Astrocyte of the spinal cord (primary cell): Measurements from ENCODE around the gene ATAD3C.
"Not testable (repeated sequence)": the region's sequence is repeated elsewhere in the genome, so short reads cannot be mapped to it uniquely, and the experiment has no call there.

Experiments used
- DNase-seq: peaks from one replicate; pipeline ENCODE4 v3.0.0; 2011; ENCODE audit warnings: low read depth, low spot score
- H3K4me3 ChIP-seq: 2 replicates; pipeline ENCODE4 v1.5.1; 2011; ENCODE audit warnings: low read depth, mild to moderate bottlenecking, low read length, moderate library complexity
- in situ Hi-C: cut with HindIII; loops from 2 replicates; pipeline ENCODE4 v1.10.0; 2017; ENCODE audit warnings: low sequenced_read_pairs
- TF ChIP-seq, protein P1 (sequence below): IDR thresholded peaks from 2 replicates; pipeline ENCODE4 v1.5.1; 2012; ENCODE audit warnings: low read depth, mild to moderate bottlenecking, low read length, inconsistent platforms

The ATAD3C gene

DNA sequence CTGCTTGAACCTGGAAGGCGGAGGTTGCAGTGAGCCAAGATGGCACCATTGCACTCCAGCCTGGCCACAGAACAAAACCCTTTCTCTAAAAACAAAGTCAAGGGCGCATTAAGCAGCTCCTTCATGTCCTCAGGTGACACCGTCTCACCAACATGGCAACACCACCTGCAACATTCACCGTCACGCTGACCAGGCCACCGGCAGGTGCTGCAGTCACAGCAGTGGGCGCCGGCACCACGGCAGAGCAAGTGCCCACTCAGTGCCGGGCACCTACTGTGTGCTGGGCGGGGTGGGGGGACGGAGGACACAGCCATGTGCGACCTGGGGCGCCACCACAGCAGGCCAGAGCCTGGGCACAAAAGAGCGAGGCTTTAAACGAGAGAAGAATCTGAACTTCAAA lies 34.2 kb downstream of the ATAD3C start:
- TF ChIP-seq, protein P1, sequence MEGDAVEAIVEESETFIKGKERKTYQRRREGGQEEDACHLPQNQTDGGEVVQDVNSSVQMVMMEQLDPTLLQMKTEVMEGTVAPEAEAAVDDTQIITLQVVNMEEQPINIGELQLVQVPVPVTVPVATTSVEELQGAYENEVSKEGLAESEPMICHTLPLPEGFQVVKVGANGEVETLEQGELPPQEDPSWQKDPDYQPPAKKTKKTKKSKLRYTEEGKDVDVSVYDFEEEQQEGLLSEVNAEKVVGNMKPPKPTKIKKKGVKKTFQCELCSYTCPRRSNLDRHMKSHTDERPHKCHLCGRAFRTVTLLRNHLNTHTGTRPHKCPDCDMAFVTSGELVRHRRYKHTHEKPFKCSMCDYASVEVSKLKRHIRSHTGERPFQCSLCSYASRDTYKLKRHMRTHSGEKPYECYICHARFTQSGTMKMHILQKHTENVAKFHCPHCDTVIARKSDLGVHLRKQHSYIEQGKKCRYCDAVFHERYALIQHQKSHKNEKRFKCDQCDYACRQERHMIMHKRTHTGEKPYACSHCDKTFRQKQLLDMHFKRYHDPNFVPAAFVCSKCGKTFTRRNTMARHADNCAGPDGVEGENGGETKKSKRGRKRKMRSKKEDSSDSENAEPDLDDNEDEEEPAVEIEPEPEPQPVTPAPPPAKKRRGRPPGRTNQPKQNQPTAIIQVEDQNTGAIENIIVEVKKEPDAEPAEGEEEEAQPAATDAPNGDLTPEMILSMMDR = no peak
- in situ Hi-C loops = no loop called here

DNA sequence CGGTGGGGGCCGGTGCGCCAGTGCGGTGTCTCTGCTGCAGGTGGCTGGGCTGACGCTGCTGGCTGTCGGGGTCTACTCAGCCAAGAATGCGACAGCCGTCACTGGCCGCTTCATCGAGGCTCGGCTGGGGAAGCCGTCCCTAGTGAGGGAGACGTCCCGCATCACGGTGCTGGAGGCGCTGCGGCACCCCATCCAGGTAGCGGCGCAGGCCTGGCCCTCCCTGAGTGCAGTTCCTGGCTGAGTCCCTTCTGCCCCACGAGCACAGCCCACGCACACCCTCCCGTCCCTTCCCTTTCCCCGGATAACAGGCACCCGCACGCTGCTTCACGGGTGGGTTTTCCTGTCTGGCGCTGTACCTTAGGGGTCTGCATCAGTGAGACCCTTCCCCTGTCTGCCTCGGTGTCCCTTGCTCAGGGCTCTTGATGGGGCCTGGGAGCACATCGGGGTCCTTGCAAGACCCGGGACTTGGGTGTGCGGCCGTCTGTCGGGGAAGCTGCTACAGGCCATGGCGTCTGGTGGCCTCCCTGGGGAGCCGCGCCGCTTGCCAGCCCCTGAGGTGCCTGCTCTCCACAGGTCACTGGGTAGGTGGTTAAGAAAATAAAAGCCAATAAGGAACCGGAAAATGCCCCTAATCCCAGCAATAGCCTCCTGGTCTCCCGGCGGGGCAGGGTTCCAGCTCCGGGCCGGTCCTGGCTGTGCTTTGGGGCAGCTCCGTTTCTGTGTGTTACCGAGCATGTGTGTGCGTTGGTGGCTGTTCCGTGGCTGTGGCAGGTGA lies 35.7 kb downstream of the ATAD3C start:
- H3K4me3 ChIP-seq, DNase-seq, in situ Hi-C loops: not testable (repeated sequence)

More for the DNA sequence above, 34.2 kb downstream of the ATAD3C start:
- no peak overlapping the region for H3K4me3 ChIP-seq
- no peak for DNase-seq

DNA sequence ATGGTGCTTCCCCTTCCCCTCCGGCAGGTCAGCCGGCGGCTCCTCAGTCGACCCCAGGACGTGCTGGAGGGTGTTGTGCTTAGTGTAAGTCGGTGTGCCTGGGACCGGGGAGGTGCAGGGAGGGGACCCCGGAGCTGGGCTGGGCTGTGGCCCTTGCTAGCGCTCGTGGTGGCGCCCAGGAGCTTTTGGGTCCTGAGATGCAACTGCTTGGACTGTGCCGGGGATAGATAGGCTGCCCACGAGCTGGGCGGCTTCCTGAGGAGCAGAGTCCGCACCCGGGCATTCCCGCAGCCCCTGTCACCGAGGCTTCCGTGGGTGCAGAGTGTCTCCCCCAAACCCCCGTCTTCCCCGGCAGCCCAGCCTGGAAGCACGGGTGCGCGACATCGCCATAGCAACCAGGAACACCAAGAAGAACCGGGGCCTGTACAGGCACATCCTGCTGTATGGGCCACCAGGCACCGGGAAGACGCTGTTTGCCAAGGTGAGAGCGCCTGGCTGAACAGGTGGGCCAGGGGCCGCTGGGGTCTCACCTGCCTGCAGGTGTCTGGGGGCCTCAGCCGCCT lies 36.3 kb downstream of the ATAD3C start:
- DNase-seq, in situ Hi-C loops, H3K4me3 ChIP-seq: not testable (repeated sequence)

DNA sequence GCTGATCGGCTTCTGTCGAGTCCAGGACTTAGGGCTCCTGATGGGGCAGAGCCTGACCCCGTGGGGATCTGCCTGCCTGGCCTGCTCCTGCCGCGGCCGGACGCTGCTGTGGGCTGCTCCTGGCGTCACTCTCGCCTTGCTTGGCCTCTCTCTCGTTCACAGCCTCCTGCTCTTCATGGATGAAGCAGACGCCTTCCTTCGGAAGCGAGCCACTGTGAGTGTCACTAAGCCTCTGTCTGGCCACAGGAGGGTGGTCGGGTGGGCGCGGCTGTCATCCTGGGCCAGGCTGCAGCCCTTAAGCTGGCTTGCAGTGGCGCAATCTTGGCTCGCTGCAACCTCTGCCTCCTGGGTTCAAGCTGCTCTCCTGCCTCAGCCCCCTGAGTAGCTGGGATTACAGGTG lies 38.2 kb downstream of the ATAD3C start:
- TF ChIP-seq, protein P1 = no peak
- H3K4me3 ChIP-seq = no peak overlapping the region
- no peak for DNase-seq
- in situ Hi-C loops = no loop called here

DNA sequence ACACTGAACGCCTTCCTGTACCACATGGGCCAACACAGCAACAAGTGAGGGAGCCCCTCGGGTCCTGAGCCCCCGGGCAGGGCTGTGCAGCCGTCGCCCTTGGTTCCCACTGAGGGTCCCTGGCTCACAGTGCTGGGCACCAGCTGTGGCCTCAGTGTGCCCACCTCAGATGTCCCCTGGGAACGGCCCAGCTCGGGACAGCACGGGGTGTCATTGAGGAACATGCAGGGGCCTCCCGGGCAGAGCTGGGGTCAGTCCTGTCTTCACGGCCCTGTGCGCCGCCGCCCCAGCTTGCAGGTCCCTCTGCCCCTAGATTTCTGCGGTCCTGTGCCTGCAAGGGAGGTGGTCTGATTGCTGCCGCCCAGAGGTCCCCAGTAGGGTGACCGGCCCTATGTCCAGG lies 39.7 kb downstream of the ATAD3C start:
- in situ Hi-C loops = no loop called here
- no peak for DNase-seq
- H3K4me3 ChIP-seq = no peak overlapping the region
- TF ChIP-seq, protein P1 = no peak

DNA sequence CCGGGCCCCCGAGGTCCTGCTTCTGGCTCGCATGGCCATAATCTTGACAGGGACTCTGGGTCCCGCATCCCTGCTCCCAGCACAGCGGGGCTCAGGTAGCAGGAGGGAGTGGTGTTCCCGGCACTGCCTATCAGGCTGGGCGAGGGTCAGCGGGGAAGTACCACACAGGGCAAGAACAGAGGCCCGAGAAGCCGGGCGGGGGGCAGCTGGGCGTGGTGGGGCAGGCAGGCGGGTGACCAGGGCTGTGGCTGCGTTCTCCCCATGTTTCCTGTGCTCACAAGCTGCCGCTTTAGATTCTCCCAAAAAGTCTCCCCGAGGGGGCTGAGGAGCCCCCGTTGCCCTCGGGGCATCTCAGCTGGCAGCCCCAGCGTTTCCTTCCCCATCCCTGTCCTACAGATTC lies 40.4 kb downstream of the ATAD3C start:
- TF ChIP-seq, protein P1 = no peak
- in situ Hi-C loops = no loop called here

DNA sequence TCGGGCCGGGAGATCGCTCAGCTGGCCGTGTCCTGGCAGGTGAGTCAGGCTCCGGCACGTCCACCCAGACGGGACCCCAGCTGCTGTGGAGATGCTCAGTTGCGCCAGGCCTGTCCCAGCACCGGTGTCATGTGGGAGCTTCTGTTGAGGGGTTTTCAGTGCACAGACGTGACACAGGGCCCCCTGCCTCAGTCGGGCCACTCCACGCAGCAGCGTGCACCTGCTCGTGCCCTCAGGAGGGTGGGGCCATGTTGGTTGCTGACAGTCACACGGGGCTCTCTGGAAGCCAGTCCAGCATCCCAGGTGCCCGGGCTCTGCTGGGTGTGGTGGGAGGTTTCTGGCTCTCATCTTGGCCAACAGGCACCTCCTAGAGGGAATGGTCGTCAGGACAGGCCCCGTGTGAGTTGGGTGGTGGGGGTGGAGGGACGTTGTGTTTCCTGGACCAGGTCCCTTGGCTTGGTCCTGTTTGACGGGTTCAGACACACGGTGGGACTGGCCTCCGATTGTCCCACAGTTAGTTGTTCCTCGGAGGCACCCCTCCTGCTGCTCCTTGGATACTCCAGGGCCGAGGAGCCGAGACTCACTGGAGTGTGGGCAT lies 41.2 kb downstream of the ATAD3C start:
- in situ Hi-C loops = no loop called here
- TF ChIP-seq, protein P1 = no peak

More for the DNA sequence above, 40.4 kb downstream of the ATAD3C start:
- H3K4me3 ChIP-seq = no peak overlapping the region
- DNase-seq = no peak

More for the DNA sequence above, 41.2 kb downstream of the ATAD3C start:
- DNase-seq = no peak
- no peak overlapping the region for H3K4me3 ChIP-seq
